OCI-LY3 (cell line): ENCODE results near the gene IFI6.
A peak's percentile ranks its signal among the peaks of the same experiment; 100 is the strongest.

Experiments used
- H2AFZ ChIP-seq: fragments of 200-600, 300-600 bp; shearing (Covaris generic); 2 replicates; pipeline ENCODE4 v1.6.0; 2014; ENCODE audit warnings: antibody characterized with exemption, low read depth, low read length
- H3K27ac ChIP-seq: fragments of 200-600, 300-600 bp; sonication (generic); 2 replicates; pipeline ENCODE4 v1.5.1; 2014; ENCODE audit warnings: mild to moderate bottlenecking, low read length, moderate library complexity, mixed read lengths
- H3K27me3 ChIP-seq: fragments of 200-600, 300-600 bp; sonication (generic); 2 replicates; pipeline ENCODE4 v1.6.1; 2014; ENCODE audit warnings: low read depth, low read length, mixed read lengths
- H3K36me3 ChIP-seq: fragments of 200-600, 300-600 bp; sonication (generic); replicated peaks from 2 replicates; pipeline ENCODE3; 2014; ENCODE audit warnings: low read depth, low read length, mixed read lengths
- H3K4me1 ChIP-seq: fragments of 300-600, 200-600 bp; sonication (generic); 2 replicates; pipeline ENCODE4 v1.6.1; 2014; ENCODE audit warnings: low read length, mixed read lengths
- H3K4me2 ChIP-seq: fragments of 200-600, 300-600 bp; sonication (generic); 2 replicates; pipeline ENCODE4 v1.6.1; 2014; ENCODE audit warnings: low read length, mixed read lengths
- H3K4me3 ChIP-seq: fragments of 300-600, 200-600 bp; sonication (generic); 2 replicates; pipeline ENCODE4 v1.5.1; 2014; ENCODE audit warnings: antibody characterized with exemption, mild to moderate bottlenecking, low read length, moderate library complexity
- H3K79me2 ChIP-seq: fragments of 300-600, 200-600 bp; shearing (Covaris generic); 2 replicates; pipeline ENCODE4 v1.6.1; 2014; ENCODE audit warnings: mild to moderate bottlenecking, low read length, mixed read lengths
- H3K9ac ChIP-seq: fragments of 300-600, 200-600 bp; shearing (Covaris generic); 2 replicates; pipeline ENCODE4 v1.6.0; 2014; ENCODE audit warnings: mild to moderate bottlenecking, low read length, moderate library complexity
- H3K9me3 ChIP-seq: fragments of 200-600, 300-600 bp; shearing (Covaris generic); 2 replicates; pipeline ENCODE4 v1.6.1; 2014; ENCODE audit warnings: low read length, mixed read lengths; ENCODE audit not compliant: insufficient read depth
- H4K20me1 ChIP-seq: fragments of 200-600, 300-600 bp; sonication (generic); 2 replicates; pipeline ENCODE4 v1.6.1; 2016; ENCODE audit warnings: low read length, mixed read lengths; ENCODE audit not compliant: insufficient read depth
- EZH2phosphoT487 ChIP-seq: fragments of 200-600 bp; shearing (Covaris generic); IDR thresholded peaks from 2 replicates; pipeline ENCODE4 v1.6.1; 2018; ENCODE audit warnings: antibody characterized with exemption, mixed run types, low read depth
- TF ChIP-seq, protein P1 (sequence below): fragments of 200-600, 300-600 bp; sonication (generic); IDR thresholded peaks from 2 replicates; pipeline ENCODE4 v1.5.1; 2014; ENCODE audit warnings: antibody characterized with exemption, low read length, low read depth

The IFI6 gene

DNA sequence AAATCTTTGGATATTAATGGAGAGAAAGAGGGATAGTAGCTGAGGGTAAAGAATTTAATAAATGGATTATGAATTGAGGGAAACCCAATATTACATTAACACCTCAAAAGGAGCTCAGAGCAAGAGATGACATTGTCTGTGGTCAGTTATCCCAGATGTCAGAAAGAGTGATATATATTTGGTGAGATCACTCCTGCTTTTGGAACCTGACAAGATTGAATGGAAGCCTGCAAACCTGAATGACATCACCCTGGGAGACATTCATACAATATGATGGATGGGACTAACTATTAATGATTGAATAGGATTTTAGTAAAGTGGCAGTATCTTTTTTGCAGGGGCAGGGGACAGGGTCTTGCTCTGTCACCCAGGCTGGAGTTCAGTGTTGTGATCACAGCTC lies 6.8 kb upstream of the IFI6 start:
- no peak for TF ChIP-seq EZH2phosphoT487
- Histone ChIP-seq H4K20me1 (no peaks in the 10 kb centered on the region), H3K9ac (no peak overlapping the region), H3K27ac (no peak overlapping the region), H3K36me3 (no peaks in the 10 kb centered on the region), H3K79me2 (no peaks in the 10 kb centered on the region), H2AFZ (no peak overlapping the region), H3K4me2 (no peak overlapping the region), H3K4me1 (no peaks in the 10 kb centered on the region), H3K4me3 (no peak overlapping the region), H3K9me3 (no peaks in the 10 kb centered on the region), H3K27me3 (no peaks in the 10 kb centered on the region)

DNA sequence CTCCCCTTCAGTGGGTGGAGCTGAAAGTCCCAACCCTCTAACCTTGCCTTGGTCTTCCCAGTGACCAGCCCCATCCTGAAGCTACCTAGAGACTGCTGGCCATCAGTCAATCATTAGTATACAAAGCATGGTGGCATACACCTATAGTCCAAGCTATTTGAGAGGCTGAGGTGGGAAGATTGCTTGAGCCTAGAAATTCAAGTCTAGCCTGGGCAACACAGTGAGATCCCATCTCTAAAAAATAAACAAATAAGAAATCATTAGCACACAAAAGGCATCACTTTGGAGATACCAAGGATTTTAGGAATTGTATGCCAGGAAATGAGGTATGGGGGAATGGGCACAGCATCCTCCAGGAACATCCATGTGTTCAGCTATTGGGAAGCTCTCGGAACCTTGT lies 4.4 kb upstream of the IFI6 start:
- H3K4me1 ChIP-seq = peaks cover 10% of the 10 kb centered on the region
- TF ChIP-seq, protein P1, sequence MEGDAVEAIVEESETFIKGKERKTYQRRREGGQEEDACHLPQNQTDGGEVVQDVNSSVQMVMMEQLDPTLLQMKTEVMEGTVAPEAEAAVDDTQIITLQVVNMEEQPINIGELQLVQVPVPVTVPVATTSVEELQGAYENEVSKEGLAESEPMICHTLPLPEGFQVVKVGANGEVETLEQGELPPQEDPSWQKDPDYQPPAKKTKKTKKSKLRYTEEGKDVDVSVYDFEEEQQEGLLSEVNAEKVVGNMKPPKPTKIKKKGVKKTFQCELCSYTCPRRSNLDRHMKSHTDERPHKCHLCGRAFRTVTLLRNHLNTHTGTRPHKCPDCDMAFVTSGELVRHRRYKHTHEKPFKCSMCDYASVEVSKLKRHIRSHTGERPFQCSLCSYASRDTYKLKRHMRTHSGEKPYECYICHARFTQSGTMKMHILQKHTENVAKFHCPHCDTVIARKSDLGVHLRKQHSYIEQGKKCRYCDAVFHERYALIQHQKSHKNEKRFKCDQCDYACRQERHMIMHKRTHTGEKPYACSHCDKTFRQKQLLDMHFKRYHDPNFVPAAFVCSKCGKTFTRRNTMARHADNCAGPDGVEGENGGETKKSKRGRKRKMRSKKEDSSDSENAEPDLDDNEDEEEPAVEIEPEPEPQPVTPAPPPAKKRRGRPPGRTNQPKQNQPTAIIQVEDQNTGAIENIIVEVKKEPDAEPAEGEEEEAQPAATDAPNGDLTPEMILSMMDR = no peak
- TF ChIP-seq EZH2phosphoT487 = no peak
- H3K27ac ChIP-seq = no peak overlapping the region
- H3K79me2 ChIP-seq = no peaks in the 10 kb centered on the region
- H3K9me3 ChIP-seq = no peaks in the 10 kb centered on the region
- no peak overlapping the region for H3K9ac ChIP-seq
- no peaks in the 10 kb centered on the region for H3K36me3 ChIP-seq
- no peak overlapping the region for H3K4me3 ChIP-seq
- H3K4me2 ChIP-seq = no peak overlapping the region
- H3K27me3 ChIP-seq = no peaks in the 10 kb centered on the region
- no peak overlapping the region for H2AFZ ChIP-seq
- no peaks in the 10 kb centered on the region for H4K20me1 ChIP-seq

DNA sequence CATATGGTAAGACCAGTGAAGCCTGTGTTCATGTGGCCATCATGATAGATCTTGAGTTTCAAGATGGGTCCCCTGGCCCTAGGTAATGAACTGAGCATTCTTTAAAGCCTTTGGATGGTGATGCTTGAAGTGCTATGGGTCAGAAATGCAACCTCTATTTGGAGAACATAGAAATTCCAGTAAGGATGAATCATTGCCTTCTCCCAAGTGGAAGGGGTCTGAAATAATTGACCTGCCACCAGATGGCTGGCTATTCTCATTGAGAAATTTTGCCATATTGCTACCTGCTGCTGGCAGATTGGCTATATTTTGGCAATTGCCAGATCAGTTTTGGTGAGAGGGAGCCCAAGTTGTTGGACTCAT lies 739 bp upstream of the IFI6 start:
- Histone ChIP-seq H3K4me2 (peak overlapping the region; percentile 96), H3K4me1 (peaks cover 13% of the 10 kb centered on the region), H3K9ac (no peak overlapping the region), H3K36me3 (no peaks in the 10 kb centered on the region), H3K79me2 (no peaks in the 10 kb centered on the region), H3K9me3 (no peaks in the 10 kb centered on the region), H3K27ac (no peak overlapping the region), H3K27me3 (no peaks in the 10 kb centered on the region), H3K4me3 (peak overlapping the region; percentile 87), H2AFZ (peak overlapping the region; percentile 98), H4K20me1 (no peaks in the 10 kb centered on the region)
- TF ChIP-seq, protein P1 = no peak
- TF ChIP-seq EZH2phosphoT487 = no peak

DNA sequence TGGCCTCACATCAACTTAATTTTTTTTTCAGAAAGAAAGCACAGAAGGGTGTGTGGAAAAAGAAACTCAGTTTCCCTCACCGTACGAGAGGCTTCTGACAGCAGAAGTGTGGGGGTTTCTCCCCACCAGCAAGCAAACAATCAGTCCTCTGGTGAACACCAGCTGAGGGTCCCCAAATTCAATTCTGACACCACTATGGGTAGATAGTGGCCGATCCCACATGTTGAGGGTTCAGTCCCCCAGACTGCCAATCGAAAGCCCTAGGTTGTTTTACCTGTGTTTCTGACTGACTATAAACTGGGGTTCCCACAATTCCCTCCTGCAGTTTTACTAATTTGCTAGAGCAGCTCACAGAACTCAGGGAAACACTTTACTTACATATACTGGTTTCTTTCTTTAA lies 2.1 kb downstream of the IFI6 start:
- Histone ChIP-seq H4K20me1 (no peaks in the 10 kb centered on the region), H3K9me3 (no peaks in the 10 kb centered on the region), H3K4me3 (no peak overlapping the region), H2AFZ (no peak overlapping the region), H3K4me1 (peaks cover 13% of the 10 kb centered on the region), H3K79me2 (no peaks in the 10 kb centered on the region), H3K9ac (no peak overlapping the region), H3K4me2 (no peak overlapping the region), H3K27me3 (no peaks in the 10 kb centered on the region), H3K27ac (no peak overlapping the region), H3K36me3 (no peaks in the 10 kb centered on the region)
- TF ChIP-seq, protein P1 = no peak
- no peak for TF ChIP-seq EZH2phosphoT487
